ENCODE data around the gene PLA2G15. TPM values are rescaled to one million over a fixed set of nuclear protein-coding genes. Genes with fewer than 3 reads are reported as not detected.
A peak's percentile ranks its signal among the peaks of the same experiment; 100 is the strongest.

The PLA2G15 gene
- total and polyA plus RNA-seq, 2 donors (not counting 1 experiment from before 2014, with no cell fraction given) = 6.1 to 12.5 TPM

GRCh38 chr16:68309799-68310198 is 64.6 kb downstream of the PLA2G15 start:
- no peaks in the 10 kb centered on the region for H3K27me3 Mint-ChIP-seq
- H3K27ac ChIP-seq (ENCODE audit: low read length in 2 of 2) = peak overlapping the region in 1 of 2 donors; percentile 76
- TF ChIP-seq EZH2 (IDR thresholded peaks at IDR 0.05; ENCODE audit: borderline replicate concordance, insufficient read depth, low read depth, low read length, poor library complexity, severe bottlenecking) (no peak), CTCF (IDR thresholded peaks at IDR 0.05) (no peak)
- H4K20me1 ChIP-seq (ENCODE audit: control insufficient read depth, insufficient read depth, low read length, poor library complexity, severe bottlenecking) = peaks cover 39% of the 10 kb centered on the region
- H3K27ac Mint-ChIP-seq = peak overlapping the region; percentile 96
- peak overlapping the region; percentile 76 to 96 (median 94) for H3K4me3 ChIP-seq (ENCODE audit: control extremely low read depth in 1 of 5, extremely low read depth in 1 of 5, insufficient read depth in 1 of 5, low read depth in 2 of 5, low read length in 4 of 5)
- H3K9me3 ChIP-seq (ENCODE audit: control extremely low read depth in 1 of 3, control insufficient read depth in 2 of 3, insufficient read depth in 1 of 3, low read length in 2 of 3) = no peaks in the 10 kb centered on the region
- H3K27me3 ChIP-seq (replicated peaks in 1 of 4; ENCODE audit: control extremely low read depth in 1 of 4, control insufficient read depth in 3 of 4, insufficient read depth in 4 of 4, low read length in 3 of 4) = no peaks in the 10 kb centered on the region
- ChIA-PET CTCF (interaction anchor here (10.3 kb wide), 1 partner anchor 48 kb away, joined by 185 read pairs; the partner anchor contains the start of gene SLC7A6), POLR2A (no interaction called here)
- H3K36me3 ChIP-seq (replicated peaks in 1 of 2; ENCODE audit: control extremely low read depth in 1 of 2, control insufficient read depth in 1 of 2, extremely low read depth in 1 of 2, insufficient read depth in 2 of 2, low read length in 1 of 2) = peaks cover 1 to 31% of the 10 kb centered on the region in 2 experiments
- H2AFZ ChIP-seq (ENCODE audit: insufficient read depth, low read depth, low read length, poor library complexity, severe bottlenecking) = peak overlapping the region; percentile 91
- ATAC-seq (ENCODE audit: low read depth) = no peak
- H3K79me2 ChIP-seq (ENCODE audit: control insufficient read depth, insufficient read depth, low read length) = peaks cover 86% of the 10 kb centered on the region
- no peak for DNase-seq
- H3K4me3 Mint-ChIP-seq = peak overlapping the region; percentile 98
- 44% methylated on average over 6 of the region's 6 CpGs for WGBS (ENCODE audit: insufficient coverage)
- peaks cover 36% of the 10 kb centered on the region for H3K4me1 Mint-ChIP-seq
- intact Hi-C loops (cut with micrococcal nuclease) = loop anchor here (1.0 to 2.0 kb wide), 6 partner anchors 19 to 139 kb away; partner anchors contain the start of genes PLA2G15 and SMPD3
- peak overlapping the region; percentile 83 for H3K4me2 ChIP-seq (replicated peaks; ENCODE audit: low read depth, low read length, poor library complexity, severe bottlenecking)
- H3K9me3 Mint-ChIP-seq (ENCODE audit: insufficient read depth) = no peaks in the 10 kb centered on the region
- peak overlapping the region; percentile 93 for H3K9ac ChIP-seq (ENCODE audit: low read length)
- H3K4me1 ChIP-seq (ENCODE audit: control insufficient read depth in 2 of 2, insufficient read depth in 2 of 2, low read length in 2 of 2) = peaks cover 20 to 24% of the 10 kb centered on the region in 2 donors

- Mint-ChIP-seq H3K27ac (peak overlapping the region; percentile 96), H3K4me1 (peaks cover 36% of the 10 kb centered on the region), H3K9me3 (ENCODE audit: insufficient read depth) (no peaks in the 10 kb centered on the region), H3K4me3 (peak overlapping the region; percentile 98), H3K27me3 (no peaks in the 10 kb centered on the region)
- peak overlapping the region; percentile 76 to 96 (median 94) for H3K4me3 ChIP-seq (ENCODE audit: control extremely low read depth in 1 of 5, extremely low read depth in 1 of 5, insufficient read depth in 1 of 5, low read depth in 2 of 5, low read length in 4 of 5)
- H3K4me1 ChIP-seq (ENCODE audit: control insufficient read depth in 2 of 2, insufficient read depth in 2 of 2, low read length in 2 of 2) = peaks cover 20 to 24% of the 10 kb centered on the region in 2 donors
- peak overlapping the region; percentile 93 for H3K9ac ChIP-seq (ENCODE audit: low read length)
- no peaks in the 10 kb centered on the region for H3K27me3 ChIP-seq (replicated peaks in 1 of 4; ENCODE audit: control extremely low read depth in 1 of 4, control insufficient read depth in 3 of 4, insufficient read depth in 4 of 4, low read length in 3 of 4)
- H3K27ac ChIP-seq (ENCODE audit: low read length in 2 of 2) = peak overlapping the region; percentile 59 to 76
- WGBS (ENCODE audit: insufficient coverage) = under 1% methylated on average over 29 of the region's 29 CpGs
- POLR2A ChIA-PET = interaction anchor here (0.5 to 1.8 kb wide), 14 partner anchors 10 to 373 kb away, joined by 3 to 20 read pairs (median 4); partner anchors contain the start of genes PLA2G15 and SLC7A6
- H2AFZ ChIP-seq (ENCODE audit: insufficient read depth, low read depth, low read length, poor library complexity, severe bottlenecking) = peak overlapping the region; percentile 91
- H3K36me3 ChIP-seq (replicated peaks in 1 of 2; ENCODE audit: control extremely low read depth in 1 of 2, control insufficient read depth in 1 of 2, extremely low read depth in 1 of 2, insufficient read depth in 2 of 2, low read length in 1 of 2) = peaks cover 4 to 27% of the 10 kb centered on the region in 2 experiments
- TF ChIP-seq EZH2 (IDR thresholded peaks at IDR 0.05; ENCODE audit: borderline replicate concordance, insufficient read depth, low read depth, low read length, poor library complexity, severe bottlenecking) (no peak), CTCF (IDR thresholded peaks at IDR 0.05) (no peak)
- H3K79me2 ChIP-seq (ENCODE audit: control insufficient read depth, insufficient read depth, low read length) = peaks cover 90% of the 10 kb centered on the region
- H3K9me3 ChIP-seq (ENCODE audit: control extremely low read depth in 1 of 3, control insufficient read depth in 2 of 3, insufficient read depth in 1 of 3, low read length in 2 of 3) = no peaks in the 10 kb centered on the region
- CTCF ChIA-PET = interaction anchor here (0.6 to 10.3 kb wide), 13 partner anchors 11 to 69 kb away, joined by 3 to 185 read pairs (median 8); partner anchors contain the start of gene SLC7A6
- ATAC-seq (ENCODE audit: low read depth) = no peak
- peaks cover 33% of the 10 kb centered on the region for H4K20me1 ChIP-seq (ENCODE audit: control insufficient read depth, insufficient read depth, low read length, poor library complexity, severe bottlenecking)
- DNase-seq = no peak
- intact Hi-C loops (cut with micrococcal nuclease) = loop anchor here (1.0 to 2.0 kb wide), 6 partner anchors 18 to 138 kb away; partner anchors contain the start of genes PLA2G15 and SMPD3
- H3K4me2 ChIP-seq (replicated peaks; ENCODE audit: low read depth, low read length, poor library complexity, severe bottlenecking) = peak overlapping the region; percentile 83
Observed at GRCh38 chr16:68310437-68310773, 65.2 kb downstream of the PLA2G15 start.

Measured in B cell (primary cell).